Measurements from ENCODE around the gene TERB1. TPM values are rescaled to one million over a fixed set of nuclear protein-coding genes. Genes with fewer than 3 reads are reported as not detected.

Gene TERB1
- polyA plus RNA-seq, 1 of the 3 experiments (the other 2 are of a cell fraction), result 0.08 TPM

DNA sequence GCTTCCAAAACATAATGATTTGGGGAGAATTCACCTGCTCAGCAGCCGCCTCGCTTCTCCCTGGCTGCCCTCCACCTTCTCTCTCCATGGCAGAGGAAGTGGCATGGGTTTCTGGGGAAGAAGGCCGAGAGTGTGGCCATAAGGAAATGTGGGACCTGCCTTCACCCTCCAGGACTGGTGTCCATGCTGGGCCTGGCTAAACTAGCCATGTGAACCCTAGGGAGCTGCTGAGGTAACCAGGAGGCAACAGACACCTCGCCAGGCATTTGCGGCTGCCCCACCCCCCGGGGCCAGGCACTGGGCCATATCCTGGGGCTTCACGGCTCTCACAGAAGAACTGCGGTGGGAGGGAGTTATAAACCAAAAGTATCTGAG, 94.9 kb downstream of the TERB1 start:
- Histone ChIP-seq H3K4me1 (ENCODE audit: control insufficient read depth in 1 of 2, insufficient read depth in 2 of 2, low read depth in 1 of 2, low read length in 1 of 2) (peaks cover 0 to 11% of the 10 kb centered on the region in 2 experiments; a peak in 1 of 4 replicates), H3K36me3 (replicated peaks in 1 of 2; ENCODE audit: control insufficient read depth in 1 of 2, insufficient read depth in 2 of 2, low read length in 1 of 2) (no peaks in the 10 kb centered on the region), H2AFZ (ENCODE audit: low read depth) (peak overlapping the region; percentile 55; the same call in 1 of the 2 replicates), H3K79me2 (ENCODE audit: insufficient read depth) (no peaks in the 10 kb centered on the region), H3K27me3 (ENCODE audit: insufficient read depth) (no peaks in the 10 kb centered on the region), H3F3A (replicated peaks; ENCODE audit: insufficient read depth) (peaks cover 6% of the 10 kb centered on the region), H3K27ac (ENCODE audit: low read depth in 2 of 2, low read length in 1 of 2) (no peak overlapping the region), H3K9ac (no peak overlapping the region), H3K4me3 (ENCODE audit: low read depth in 2 of 2, low read length in 1 of 2) (no peak overlapping the region), H4K20me1 (ENCODE audit: insufficient read depth) (no peaks in the 10 kb centered on the region), H3K9me2 (no peaks in the 10 kb centered on the region), H3K4me2 (no peak overlapping the region), H3K9me3 (no peaks in the 10 kb centered on the region)
- POLR2A ChIA-PET, result no interaction called here
- WGBS (ENCODE audit: low lambda C conversion rate), result 85% methylated on average over 8 of the region's 8 CpGs
- TF ChIP-seq RFX5 (IDR thresholded peaks at IDR 0.05; ENCODE audit: low read length), result no peak
- TF ChIP-seq NRF1 (IDR thresholded peaks at IDR 0.05; ENCODE audit: low read depth, low read length), result no peak
- no peak for TF ChIP-seq GATA2 (CRISPR knock-in tag; IDR thresholded peaks at IDR 0.05)
- DNase-seq, result no peak
- CTCF ChIA-PET, result interaction anchor here (1.2 to 1.5 kb wide), 2 partner anchors 11 to 97 kb away, joined by 4 read pairs; no protein-coding TSS in a partner anchor

DNA sequence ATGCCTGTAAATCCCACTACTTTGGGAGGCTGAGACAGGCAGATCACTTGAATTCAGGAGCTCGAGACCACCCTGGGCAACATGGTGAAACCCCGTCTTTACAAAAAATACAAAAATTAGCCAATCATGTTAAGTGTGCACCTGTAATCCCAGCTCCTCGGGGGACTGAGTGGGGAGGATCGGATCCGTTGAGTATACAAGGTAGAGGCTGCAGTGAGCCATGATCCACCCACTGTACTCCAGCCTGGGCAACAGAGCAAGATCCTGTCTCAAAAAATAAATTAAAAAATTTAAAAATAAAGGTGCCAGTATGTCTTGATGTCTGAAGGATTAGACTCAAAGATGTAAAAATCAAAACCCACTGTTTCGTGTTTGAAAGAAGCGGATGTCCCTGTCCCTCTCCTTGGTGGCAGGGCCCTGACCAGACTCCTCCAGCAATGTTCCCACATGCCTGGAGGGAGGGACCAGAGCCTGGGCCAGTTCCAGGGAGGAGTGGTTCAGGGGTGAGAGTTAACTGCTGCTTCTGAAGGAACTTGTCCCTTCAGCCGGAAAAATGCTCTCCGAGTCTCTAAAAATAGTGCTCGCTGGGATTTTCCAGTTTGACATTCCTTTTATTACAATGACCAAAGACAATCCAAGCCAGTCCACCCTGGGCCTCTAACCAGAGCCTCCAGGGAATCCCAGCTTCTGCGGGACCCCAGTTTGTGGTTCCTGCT, 95.4 kb downstream of the TERB1 start:
- Histone ChIP-seq H3K36me3 (replicated peaks in 1 of 2; ENCODE audit: control insufficient read depth in 1 of 2, insufficient read depth in 2 of 2, low read length in 1 of 2) (no peaks in the 10 kb centered on the region), H3K27me3 (ENCODE audit: insufficient read depth) (no peaks in the 10 kb centered on the region), H3K4me2 (no peak overlapping the region), H3K9me2 (no peaks in the 10 kb centered on the region), H4K20me1 (ENCODE audit: insufficient read depth) (no peaks in the 10 kb centered on the region), H3K79me2 (ENCODE audit: insufficient read depth) (no peaks in the 10 kb centered on the region), H3K9ac (no peak overlapping the region), H2AFZ (ENCODE audit: low read depth) (peak overlapping the region; percentile 55; the same call in 1 of the 2 replicates), H3K4me3 (ENCODE audit: low read depth in 2 of 2, low read length in 1 of 2) (no peak overlapping the region), H3K4me1 (ENCODE audit: control insufficient read depth in 1 of 2, insufficient read depth in 2 of 2, low read depth in 1 of 2, low read length in 1 of 2) (peaks cover 0 to 11% of the 10 kb centered on the region in 2 experiments; a peak in 1 of 4 replicates), H3F3A (replicated peaks; ENCODE audit: insufficient read depth) (peaks cover 6% of the 10 kb centered on the region), H3K9me3 (no peaks in the 10 kb centered on the region), H3K27ac (ENCODE audit: low read depth in 2 of 2, low read length in 1 of 2) (no peak overlapping the region)
- ChIA-PET POLR2A (no interaction called here), CTCF (interaction anchor here (1.2 kb wide), 1 partner anchor 11 kb away, joined by 4 read pairs; no protein-coding TSS in a partner anchor)
- no peak for DNase-seq
- 91% methylated on average over 8 of the region's 11 CpGs for WGBS (ENCODE audit: low lambda C conversion rate)
- TF ChIP-seq MEF2A (IDR thresholded peaks at IDR 0.05; ENCODE audit: borderline replicate concordance, low read depth), result 0 out of 2 replicates have a peak, but pooled peaks have one; percentile 29
- TF ChIP-seq TAF1 (IDR thresholded peaks at IDR 0.05; ENCODE audit: borderline replicate concordance, low read depth, low read length), result no peak

Other genes with a start within 250 kb of the TERB1 start
- 179 and 211 TPM in 2 replicates for gene CKLF, start 249.0 kb downstream of the TERB1 start, polyA plus RNA-seq (2012; rRNA removed)
- 3.1 and 3.7 TPM in 2 replicates for gene CMTM1, start 235.1 kb downstream of the TERB1 start, polyA plus RNA-seq (2012; rRNA removed)
- not detected in 2 replicates for gene CMTM2, start 222.1 kb downstream of the TERB1 start, polyA plus RNA-seq (2012; rRNA removed)
- gene CMTM3, start 196.9 kb downstream of the TERB1 start, polyA plus RNA-seq (2012; rRNA removed), result 64.2 and 69.4 TPM in 2 replicates
- 21.7 and 30.8 TPM in 2 replicates for gene CMTM4, start 104.8 kb downstream of the TERB1 start, polyA plus RNA-seq (2012; rRNA removed)
- gene DYNC1LI2, start 50.0 kb downstream of the TERB1 start, polyA plus RNA-seq (2012; rRNA removed), result 33.1 and 49.6 TPM in 2 replicates
- 33.8 and 45.5 TPM in 2 replicates for gene NAE1, start 29.4 kb upstream of the TERB1 start, polyA plus RNA-seq (2012; rRNA removed)
- 0.11 and 0.12 TPM in 2 replicates for gene CA7, start 42.8 kb upstream of the TERB1 start, polyA plus RNA-seq (2012; rRNA removed)
- gene PDP2, start 78.9 kb upstream of the TERB1 start, polyA plus RNA-seq (2012; rRNA removed), result 4.7 and 7.3 TPM in 2 replicates
- gene CDH16, start 117.3 kb upstream of the TERB1 start, polyA plus RNA-seq (2012; rRNA removed), result not detected in 2 replicates
- 9.3 and 11.7 TPM in 2 replicates for gene RRAD, start 124.0 kb upstream of the TERB1 start, polyA plus RNA-seq (2012; rRNA removed)
- gene CIAO2B, start 132.8 kb upstream of the TERB1 start, polyA plus RNA-seq (2012; rRNA removed), result 577 and 665 TPM in 2 replicates
- 33.1 and 37.8 TPM in 2 replicates for gene CES2, start 133.9 kb upstream of the TERB1 start, polyA plus RNA-seq (2012; rRNA removed)
- gene CES3, start 159.7 kb upstream of the TERB1 start, polyA plus RNA-seq (2012; rRNA removed), result 1.4 and 1.8 TPM in 2 replicates
- gene CES4A, start 187.0 kb upstream of the TERB1 start, polyA plus RNA-seq (2012; rRNA removed), result 7.3 and 13.2 TPM in 2 replicates
- 38.8 and 40.1 TPM in 2 replicates for gene CBFB, start 227.6 kb upstream of the TERB1 start, polyA plus RNA-seq (2012; rRNA removed)